ENCODE results near the gene DLGAP4. TPM values are rescaled to one million over a fixed set of nuclear protein-coding genes. Genes with fewer than 3 reads are reported as not detected.

The DLGAP4 gene
- total RNA-seq, 1 experiment from 2014 or later = 80.3 TPM

GRCh38 chr20:36270744-36271638, 35.1 kb upstream of the DLGAP4 start:
- no peak for DNase-seq (ENCODE audit: unreplicated experiment)
- Mint-ChIP-seq H3K4me3 (ENCODE audit: unreplicated experiment) (no peak overlapping the region), H3K36me3 (ENCODE audit: insufficient read depth, unreplicated experiment) (no peaks in the 10 kb centered on the region), H3K27ac (ENCODE audit: low read depth, unreplicated experiment) (no peak overlapping the region), H3K27me3 (ENCODE audit: insufficient read depth, unreplicated experiment) (peaks cover 13% of the 10 kb centered on the region), H3K9me3 (ENCODE audit: unreplicated experiment) (no peaks in the 10 kb centered on the region), H3K4me1 (ENCODE audit: insufficient read depth, unreplicated experiment) (no peaks in the 10 kb centered on the region)
- ChIA-PET POLR2A (interaction anchor here (0.6 to 1.3 kb wide), 2 partner anchors 10 to 159 kb away, joined by 3 read pairs; no protein-coding TSS in a partner anchor), CTCF (interaction anchor here (0.6 to 5.3 kb wide), 6 partner anchors 8 to 1580 kb away, joined by 3 to 45 read pairs (median 4); no protein-coding TSS in a partner anchor)
- TF ChIP-seq, protein P1, sequence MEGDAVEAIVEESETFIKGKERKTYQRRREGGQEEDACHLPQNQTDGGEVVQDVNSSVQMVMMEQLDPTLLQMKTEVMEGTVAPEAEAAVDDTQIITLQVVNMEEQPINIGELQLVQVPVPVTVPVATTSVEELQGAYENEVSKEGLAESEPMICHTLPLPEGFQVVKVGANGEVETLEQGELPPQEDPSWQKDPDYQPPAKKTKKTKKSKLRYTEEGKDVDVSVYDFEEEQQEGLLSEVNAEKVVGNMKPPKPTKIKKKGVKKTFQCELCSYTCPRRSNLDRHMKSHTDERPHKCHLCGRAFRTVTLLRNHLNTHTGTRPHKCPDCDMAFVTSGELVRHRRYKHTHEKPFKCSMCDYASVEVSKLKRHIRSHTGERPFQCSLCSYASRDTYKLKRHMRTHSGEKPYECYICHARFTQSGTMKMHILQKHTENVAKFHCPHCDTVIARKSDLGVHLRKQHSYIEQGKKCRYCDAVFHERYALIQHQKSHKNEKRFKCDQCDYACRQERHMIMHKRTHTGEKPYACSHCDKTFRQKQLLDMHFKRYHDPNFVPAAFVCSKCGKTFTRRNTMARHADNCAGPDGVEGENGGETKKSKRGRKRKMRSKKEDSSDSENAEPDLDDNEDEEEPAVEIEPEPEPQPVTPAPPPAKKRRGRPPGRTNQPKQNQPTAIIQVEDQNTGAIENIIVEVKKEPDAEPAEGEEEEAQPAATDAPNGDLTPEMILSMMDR (IDR thresholded peaks at IDR 0.05; ENCODE audit: unreplicated experiment) = no peak
- intact Hi-C loops (cut with micrococcal nuclease) = no loop called here
- BruUV-seq (replicated peaks) = no TSS peak

DNA sequence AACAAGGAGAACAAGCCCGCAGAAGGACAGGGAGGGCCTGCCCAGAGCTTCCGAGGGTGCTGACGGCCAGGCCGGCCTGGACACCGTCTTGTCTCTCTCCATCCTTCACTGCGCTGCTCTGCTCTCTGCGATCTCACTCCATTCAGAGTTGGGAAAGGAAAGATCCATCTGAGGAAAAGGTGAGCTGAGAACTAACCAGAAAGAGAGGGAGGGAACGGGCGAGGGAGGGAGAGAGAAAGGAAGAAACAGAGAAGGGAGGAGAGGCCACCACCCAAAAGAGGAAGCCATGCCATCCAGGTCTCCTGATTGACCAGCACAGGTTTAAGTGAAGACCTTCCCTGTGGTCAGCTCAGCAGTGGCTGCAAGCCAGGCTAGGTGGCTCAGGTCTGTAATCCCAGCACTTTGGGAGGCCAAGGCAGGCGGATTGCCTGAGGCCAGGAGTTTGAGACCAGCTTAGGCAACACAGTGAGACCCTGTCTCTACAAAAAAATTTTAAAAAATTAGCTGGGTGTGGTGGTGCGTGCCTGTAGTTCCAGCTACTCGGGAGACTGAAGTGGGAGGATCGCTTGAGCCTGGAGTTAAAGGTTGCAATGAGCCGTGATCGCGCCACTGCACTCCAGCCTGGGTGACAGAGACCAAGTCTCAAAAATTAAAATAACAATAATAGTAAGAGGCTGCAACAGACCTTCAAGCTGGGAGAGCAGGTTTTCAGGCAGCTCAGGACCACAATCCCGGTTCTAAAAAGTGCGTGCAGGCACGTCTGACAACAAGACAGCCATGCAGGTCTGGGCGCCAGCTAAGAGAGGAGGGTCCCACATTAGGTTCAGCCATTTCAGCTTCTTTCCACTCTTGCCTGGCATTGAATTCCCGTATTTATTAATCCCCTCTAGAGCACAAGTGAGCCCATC, 34.2 kb upstream of the DLGAP4 start:
- BruUV-seq (replicated peaks) = no TSS peak
- POLR2A ChIA-PET = interaction anchor here (1.3 kb wide), 1 partner anchor 9 kb away, joined by 3 read pairs; no protein-coding TSS in a partner anchor
- Mint-ChIP-seq H3K27ac (ENCODE audit: low read depth, unreplicated experiment) (no peak overlapping the region), H3K9me3 (ENCODE audit: unreplicated experiment) (no peaks in the 10 kb centered on the region), H3K4me3 (ENCODE audit: unreplicated experiment) (no peak overlapping the region), H3K27me3 (ENCODE audit: insufficient read depth, unreplicated experiment) (peaks cover 20% of the 10 kb centered on the region), H3K36me3 (ENCODE audit: insufficient read depth, unreplicated experiment) (no peaks in the 10 kb centered on the region), H3K4me1 (ENCODE audit: insufficient read depth, unreplicated experiment) (no peaks in the 10 kb centered on the region)
- TF ChIP-seq, protein P1 (IDR thresholded peaks at IDR 0.05; ENCODE audit: unreplicated experiment) = no peak
- CTCF ChIA-PET = interaction anchor here (0.6 to 5.3 kb wide), 4 partner anchors 70 to 688 kb away, joined by 3 to 45 read pairs (median 3); no protein-coding TSS in a partner anchor
- intact Hi-C loops (cut with micrococcal nuclease) = no loop called here
- no peak for DNase-seq (ENCODE audit: unreplicated experiment)

GRCh38 chr20:36272547-36273220, 33.5 kb upstream of the DLGAP4 start:
- intact Hi-C loops (cut with micrococcal nuclease) = no loop called here
- TF ChIP-seq, protein P1 (IDR thresholded peaks at IDR 0.05; ENCODE audit: unreplicated experiment) = no peak
- Mint-ChIP-seq H3K27ac (ENCODE audit: low read depth, unreplicated experiment) (no peak overlapping the region), H3K36me3 (ENCODE audit: insufficient read depth, unreplicated experiment) (no peaks in the 10 kb centered on the region), H3K9me3 (ENCODE audit: unreplicated experiment) (no peaks in the 10 kb centered on the region), H3K4me3 (ENCODE audit: unreplicated experiment) (no peak overlapping the region), H3K4me1 (ENCODE audit: insufficient read depth, unreplicated experiment) (no peaks in the 10 kb centered on the region), H3K27me3 (ENCODE audit: insufficient read depth, unreplicated experiment) (peaks cover 28% of the 10 kb centered on the region)
- ChIA-PET CTCF (interaction anchor here (0.6 to 5.3 kb wide), 9 partner anchors 9 to 316 kb away, joined by 3 to 45 read pairs (median 3); no protein-coding TSS in a partner anchor), POLR2A (interaction anchor here (1.3 kb wide), 1 partner anchor 8 kb away, joined by 3 read pairs; no protein-coding TSS in a partner anchor)
- BruUV-seq (replicated peaks) = no TSS peak
- no peak for DNase-seq (ENCODE audit: unreplicated experiment)
